SK-N-SH (cell line): Measurements from ENCODE around the gene BTG4. TPM values are rescaled to one million over a fixed set of nuclear protein-coding genes. Genes with fewer than 3 reads are reported as not detected.
A peak's percentile ranks its signal among the peaks of the same experiment; 100 is the strongest.

Experiments
- CTCF ChIA-PET: fragments of 300-600, 350-600 bp; formaldehyde crosslinking; extraction: SDS; loops from one replicate; lab custom pipeline; 2021; lab: Yijun Ruan, JAX
- POLR2A ChIA-PET: fragments of 350-600 bp; sonication (Branson Sonifier 250); formaldehyde crosslinking; extraction: SDS; loops from one replicate; lab custom pipeline; 2020; ENCODE audit warnings: antibody characterized with exemption, inconsistent platforms; lab: Yijun Ruan, JAX
- DNase-seq: peaks from one replicate; pipeline ENCODE4 v3.0.0; 2012
- H2AFZ ChIP-seq: fragments of 200-600 bp; sonication (generic); 2 replicates; pipeline ENCODE4 v1.8.1; 2016; ENCODE audit warnings: antibody characterized with exemption, mild to moderate bottlenecking, low read depth
- H3F3A ChIP-seq: fragments of 200-600 bp; sonication (generic); replicated peaks from 2 replicates; pipeline ENCODE3; 2016; ENCODE audit warnings: antibody characterized with exemption, mild to moderate bottlenecking; ENCODE audit not compliant: insufficient read depth
- H3K27ac ChIP-seq, 2 experiments: fragments of 200-500 bp in 1 of 2; fragments of 200-600 bp in 1 of 2; sonication (Bioruptor generic) in 1 of 2; sonication (generic), shearing (Covaris generic) in 1 of 2; 2 replicates each; pipeline versions ENCODE4 v1.5.1 to v1.6.1; 2014 to 2016; ENCODE audit warnings: low read depth in 2 of 2, inconsistent platforms in 1 of 2, low read length in 1 of 2, mild to moderate bottlenecking in 1 of 2, mixed read lengths in 1 of 2
- H3K27me3 ChIP-seq: fragments of 200-600 bp; sonication (generic), shearing (Covaris generic); 2 replicates; pipeline ENCODE4 v1.6.1; 2016; ENCODE audit warnings: mixed run types; ENCODE audit not compliant: insufficient read depth
- H3K36me3 ChIP-seq, 2 experiments: fragments of 200-500 bp in 1 of 2; fragments of 200-600 bp in 1 of 2; sonication (Bioruptor generic) in 1 of 2; sonication (generic) in 1 of 2; replicated peaks in 1 of 2; 2 replicates each; pipeline versions ENCODE3 to v1.5.1; 2014 to 2016; ENCODE audit warnings: low read length in 1 of 2, mild to moderate bottlenecking in 1 of 2; ENCODE audit not compliant: insufficient read depth in 2 of 2, control insufficient read depth in 1 of 2
- H3K4me1 ChIP-seq, 2 experiments: fragments of 200-500 bp in 1 of 2; fragments of 200-600 bp in 1 of 2; sonication (Bioruptor generic) in 1 of 2; sonication (generic), shearing (Covaris generic) in 1 of 2; 2 replicates each; pipeline versions ENCODE4 v1.5.1 to v1.6.1; 2014 to 2016; ENCODE audit warnings: low read depth in 1 of 2, low read length in 1 of 2, mixed run types in 1 of 2; ENCODE audit not compliant: insufficient read depth in 2 of 2, control insufficient read depth in 1 of 2
- H3K4me2 ChIP-seq: fragments of 200-600 bp; sonication (generic), shearing (Covaris generic); 2 replicates; pipeline ENCODE4 v1.6.1; 2017; ENCODE audit warnings: mixed run types
- H3K4me3 ChIP-seq, 2 experiments: fragments of 200-500 bp in 1 of 2; fragments of 200-600 bp in 1 of 2; sonication (Bioruptor generic) in 1 of 2; sonication (generic), shearing (Covaris generic) in 1 of 2; 2 replicates each; pipeline versions ENCODE4 v1.5.1 to v1.8.1; 2014 to 2016; ENCODE audit warnings: low read depth in 2 of 2, inconsistent platforms in 1 of 2, low read length in 1 of 2, mild to moderate bottlenecking in 1 of 2, mixed read lengths in 1 of 2, moderate library complexity in 1 of 2
- H3K79me2 ChIP-seq: fragments of 200-600 bp; sonication (generic); 2 replicates; pipeline ENCODE4 v1.8.1; 2017; ENCODE audit warnings: mild to moderate bottlenecking; ENCODE audit not compliant: insufficient read depth
- H3K9ac ChIP-seq: fragments of 200-600 bp; sonication (generic); 2 replicates; pipeline ENCODE4 v1.6.1; 2017; ENCODE audit warnings: mixed run types
- H3K9me2 ChIP-seq: fragments of 200-600 bp; sonication (generic); 2 replicates; pipeline ENCODE4 v1.6.1; 2017; ENCODE audit warnings: mixed run types
- H3K9me3 ChIP-seq: fragments of 200-600 bp; sonication (generic); 2 replicates; pipeline ENCODE4 v1.6.1; 2017; ENCODE audit warnings: mixed run types, mild to moderate bottlenecking, moderate library complexity
- H4K20me1 ChIP-seq: fragments of 200-600 bp; sonication (generic); 2 replicates; pipeline ENCODE4 v1.6.1; 2017; ENCODE audit warnings: mild to moderate bottlenecking, mixed run types; ENCODE audit not compliant: insufficient read depth
- CHD2 ChIP-seq: fragments of 150-350 bp; IDR thresholded peaks from 2 replicates; pipeline ENCODE4 v1.6.1; 2018; ENCODE audit warnings: low read length; ENCODE audit not compliant: partially characterized antibody
- CTCF ChIP-seq: fragments of 200-600 bp; sonication (generic); IDR thresholded peaks from 2 replicates; pipeline ENCODE4 v1.6.1; 2017; ENCODE audit warnings: antibody characterized with exemption, mild to moderate bottlenecking, moderate library complexity
- ELF1 ChIP-seq: IDR thresholded peaks from 2 replicates; pipeline ENCODE4 v1.4.0; 2012
- EZH2phosphoT487 ChIP-seq: fragments of 200-600 bp; sonication (generic); IDR thresholded peaks from 2 replicates; pipeline ENCODE4 v1.6.1; 2017; ENCODE audit warnings: low read depth, mixed run types, mild to moderate bottlenecking, antibody characterized with exemption, moderate library complexity, borderline replicate concordance
- FOSL2 ChIP-seq: IDR thresholded peaks from 2 replicates; pipeline ENCODE4 v1.4.0; 2012; ENCODE audit warnings: low read depth, mild to moderate bottlenecking, moderate library complexity, borderline replicate concordance
- MAX ChIP-seq: IDR thresholded peaks from 2 replicates; pipeline ENCODE4 v1.4.0; 2012; ENCODE audit warnings: low read depth
- MEF2A ChIP-seq: IDR thresholded peaks from 2 replicates; pipeline ENCODE4 v1.4.0; 2012; ENCODE audit warnings: low read depth, borderline replicate concordance
- MXI1 ChIP-seq: IDR thresholded peaks from 2 replicates; pipeline ENCODE4 v1.6.1; 2012; ENCODE audit warnings: mild to moderate bottlenecking, low read depth, low read length, improper control_type of control experiment
- PBX3 ChIP-seq: IDR thresholded peaks from 2 replicates; pipeline ENCODE4; 2012
- RCOR1 ChIP-seq: fragments of 150-350 bp; IDR thresholded peaks from 2 replicates; pipeline ENCODE4 v1.6.1; 2017; ENCODE audit warnings: antibody characterized with exemption, low read length
- REST ChIP-seq: IDR thresholded peaks from 2 replicates; pipeline ENCODE4 v1.6.1; 2012; ENCODE audit warnings: mild to moderate bottlenecking, low read depth, low read length, moderate library complexity
- RFX5 ChIP-seq: IDR thresholded peaks from 2 replicates; pipeline ENCODE4 v1.6.1; 2012; ENCODE audit warnings: mild to moderate bottlenecking, improper control_type of control experiment, low read length
- RXRA ChIP-seq: IDR thresholded peaks from 2 replicates; pipeline ENCODE4 v1.4.0; 2012; ENCODE audit warnings: low read depth, mild to moderate bottlenecking, borderline replicate concordance
- SMC3 ChIP-seq: IDR thresholded peaks from 2 replicates; pipeline ENCODE4 v1.6.1; 2012; ENCODE audit warnings: low read depth, low read length, improper control_type of control experiment
- TAF1 ChIP-seq: IDR thresholded peaks from 2 replicates; pipeline ENCODE4 v1.6.1; 2012; ENCODE audit warnings: low read depth, mild to moderate bottlenecking, low read length, moderate library complexity, borderline replicate concordance
- TCF12 ChIP-seq: IDR thresholded peaks from 2 replicates; pipeline ENCODE4 v1.4.0; 2012
- USF1 ChIP-seq: IDR thresholded peaks from 2 replicates; pipeline ENCODE4 v1.4.0; 2012; ENCODE audit warnings: low read depth, borderline replicate concordance
- YY1 ChIP-seq: IDR thresholded peaks from 2 replicates; pipeline ENCODE4 v1.4.0; 2012; ENCODE audit warnings: low read depth, mild to moderate bottlenecking
- ZBTB33 ChIP-seq: IDR thresholded peaks from 2 replicates; pipeline ENCODE4 v1.4.0; 2012; ENCODE audit warnings: low read depth, borderline replicate concordance
- WGBS: methylation state at CpG from one replicate; pipeline ENCODE4 v1.1.6; 2017; ENCODE audit warnings: low lambda C conversion rate; 5-methylcytosine and 5-hydroxymethylcytosine counted together
- polyA plus RNA-seq, 3 experiments: library from polyadenylated mRNA; depleted of rRNA; stranded (reverse); fragments of >200 nt; gene quantifications; 2 replicates each; pipeline ENCODE4 v1.2.3, GENCODE V29; 2012

Gene BTG4
- polyA plus RNA-seq, 1 of the 3 experiments (the other 2 are of a cell fraction) = 0.26 TPM

- H3K9me3 ChIP-seq = no peaks in the 10 kb centered on the region
- no peaks in the 10 kb centered on the region for H4K20me1 ChIP-seq
- peak overlapping the region; percentile 78 for H2AFZ ChIP-seq
- 63% methylated on average over 5 of the region's 6 CpGs for WGBS
- H3F3A ChIP-seq = peaks cover 6% of the 10 kb centered on the region
- H3K27me3 ChIP-seq = no peaks in the 10 kb centered on the region
- no peaks in the 10 kb centered on the region for H3K9me2 ChIP-seq
- POLR2A ChIA-PET = interaction anchor here (1.0 kb wide), 1 partner anchor 45 kb away, joined by 3 read pairs; no protein-coding TSS in a partner anchor
- no peak for TF ChIP-seq ELF1
- no peak for TF ChIP-seq RXRA
- no peak for TF ChIP-seq REST
- TF ChIP-seq FOSL2 = no peak
- TF ChIP-seq TAF1 = no peak
- no peak for TF ChIP-seq ZBTB33
- TF ChIP-seq RFX5 = no peak
- no peak for TF ChIP-seq CHD2
- no peak for TF ChIP-seq RCOR1
- TF ChIP-seq TCF12 = no peak
- no peak for TF ChIP-seq SMC3
- TF ChIP-seq MXI1 = no peak
- no peak for TF ChIP-seq MEF2A
- TF ChIP-seq, all 33 proteins: peak for 0
- DNase-seq = no peak
- no peaks in the 10 kb centered on the region for H3K79me2 ChIP-seq
- CTCF ChIA-PET = interaction anchor here (0.6 to 1.4 kb wide), 10 partner anchors 10 to 657 kb away, joined by 3 to 5 read pairs (median 3); partner anchors contain the start of gene LAYN
- H3K36me3 ChIP-seq = no peaks in the 10 kb centered on the region
- no peak overlapping the region for H3K9ac ChIP-seq
- no peak overlapping the region for H3K4me2 ChIP-seq
- peaks cover 11 to 15% of the 10 kb centered on the region in 2 experiments; a peak in 3 of 4 replicates for H3K4me1 ChIP-seq
- no peak overlapping the region for H3K4me3 ChIP-seq
- H3K27ac ChIP-seq = no peak overlapping the region
Observed at GRCh38 chr11:111513240-111513605, 1.0 kb upstream of the BTG4 start.

- no peak for TF ChIP-seq TCF12
- TF ChIP-seq YY1 = no peak
- no peak for TF ChIP-seq USF1
- TF ChIP-seq EZH2phosphoT487 = no peak
- no peak for TF ChIP-seq MAX
- TF ChIP-seq PBX3 = no peak
- no peak for TF ChIP-seq CTCF
- TF ChIP-seq RFX5 = no peak
- TF ChIP-seq, all 33 proteins: peak for 0
- ChIA-PET POLR2A (no interaction called here), CTCF (interaction anchor here (1.2 kb wide), 1 partner anchor 56 kb away, joined by 4 read pairs; no protein-coding TSS in a partner anchor)
- Histone ChIP-seq H3K4me3 (no peak overlapping the region), H3F3A (peaks cover 6% of the 10 kb centered on the region), H3K27me3 (no peaks in the 10 kb centered on the region), H3K36me3 (no peaks in the 10 kb centered on the region), H3K9me3 (no peaks in the 10 kb centered on the region), H3K4me1 (peaks cover 8 to 15% of the 10 kb centered on the region in 2 experiments; a peak in 3 of 4 replicates), H3K27ac (peak overlapping the region; percentile 27 to 31; a peak in 2 of 4 replicates), H2AFZ (peak overlapping the region; percentile 60), H3K9me2 (0 out of 2 replicates have a peak, but pooled peaks cover 5% of the 10 kb centered on the region), H3K9ac (no peak overlapping the region), H4K20me1 (no peaks in the 10 kb centered on the region), H3K79me2 (no peaks in the 10 kb centered on the region), H3K4me2 (no peak overlapping the region)
- WGBS = 89% methylated on average over 1 of the region's 1 CpG
- no peak for DNase-seq
Observed at GRCh38 chr11:111510311-111510710, 1.9 kb downstream of the BTG4 start.
